ENCODE data around the gene TXK.

TXK gene

GRCh38 chr4:48030470-48030869, 103.6 kb downstream of the TXK start (continued):
- no peak for TF ChIP-seq ZNF2 (tag by site-specific recombination; IDR thresholded peaks at IDR 0.05)
- no peak for TF ChIP-seq ZNF184 (tag by site-specific recombination; IDR thresholded peaks at IDR 0.05)
- no peak for TF ChIP-seq ZNF776 (tag by site-specific recombination; IDR thresholded peaks at IDR 0.05; ENCODE audit: borderline replicate concordance)
- TF ChIP-seq PRDM10 (tag by site-specific recombination; IDR thresholded peaks at IDR 0.05) = no peak

- Histone ChIP-seq H3K36me3 (ENCODE audit: control insufficient read depth in 2 of 2, insufficient read depth in 1 of 2, low read length in 2 of 2) (peaks cover 8 to 29% of the 10 kb centered on the region in 2 experiments), H3K4me1 (ENCODE audit: control insufficient read depth, insufficient read depth, low read length) (no peaks in the 10 kb centered on the region), H3K4me3 (ENCODE audit: low read depth, low read length) (no peak overlapping the region), H3K9me3 (ENCODE audit: control insufficient read depth, insufficient read depth, low read depth, low read length) (no peaks in the 10 kb centered on the region), H3K27ac (ENCODE audit: extremely low read depth, low read depth, low read length) (no peak overlapping the region)
- no peak for TF ChIP-seq ZNF433 (tag by site-specific recombination; IDR thresholded peaks at IDR 0.05; ENCODE audit: low read depth)
- POLR2A ChIA-PET = no interaction called here
- CTCF ChIA-PET = no interaction called here
Observed at GRCh38 chr4:48028696-48029095, 105.4 kb downstream of the TXK start.

GRCh38 chr4:48027653-48028052, 106.4 kb downstream of the TXK start:
- H3K36me3 ChIP-seq (ENCODE audit: control insufficient read depth in 2 of 2, insufficient read depth in 1 of 2, low read length in 2 of 2) = peaks cover 8 to 24% of the 10 kb centered on the region in 2 experiments
- TF ChIP-seq CTCF (tag by site-specific recombination; IDR thresholded peaks at IDR 0.05) = no peak
- TF ChIP-seq ZNF416 (tag by site-specific recombination; IDR thresholded peaks at IDR 0.05) = no peak
- TF ChIP-seq ZNF707 (tag by site-specific recombination; IDR thresholded peaks at IDR 0.05) = no peak
- TF ChIP-seq PRDM6 (tag by site-specific recombination; IDR thresholded peaks at IDR 0.05) = no peak
- no peak for TF ChIP-seq ZNF138 (tag by site-specific recombination; IDR thresholded peaks at IDR 0.05; ENCODE audit: borderline replicate concordance)
- TF ChIP-seq ZFP37 (tag by site-specific recombination; IDR thresholded peaks at IDR 0.05) = no peak
- no peak for TF ChIP-seq ZNF155 (tag by site-specific recombination; IDR thresholded peaks at IDR 0.05)
- no peak for TF ChIP-seq ZNF791 (tag by site-specific recombination; IDR thresholded peaks at IDR 0.05)
- no peak for TF ChIP-seq ZBTB26 (tag by site-specific recombination; optimal IDR thresholded peaks at IDR 0.05)
- CTCF ChIA-PET = interaction anchor here (1.0 kb wide), 1 partner anchor 23 kb away, joined by 3 read pairs; no protein-coding TSS in a partner anchor
- POLR2A ChIA-PET = no interaction called here
- no peaks in the 10 kb centered on the region for H3K9me3 ChIP-seq (ENCODE audit: control insufficient read depth, insufficient read depth, low read depth, low read length)
- no peak overlapping the region for H3K4me3 ChIP-seq (ENCODE audit: low read depth, low read length)
- no peak overlapping the region for H3K27ac ChIP-seq (ENCODE audit: extremely low read depth, low read depth, low read length)
- no peaks in the 10 kb centered on the region for H3K4me1 ChIP-seq (ENCODE audit: control insufficient read depth, insufficient read depth, low read length)

Measured in HEK293 (cell line).